ENCODE results near the gene DNAH2. TPM values are rescaled to one million over a fixed set of nuclear protein-coding genes. Genes with fewer than 3 reads are reported as not detected.
A peak's percentile ranks its signal among the peaks of the same experiment; 100 is the strongest.

The DNAH2 gene
- total RNA-seq, 2 experiments from 2014 or later: not detected

- no peak overlapping the region for H3K4me3 Mint-ChIP-seq
- no peak for DNase-seq
- peaks cover 3% of the 10 kb centered on the region for H3K4me1 Mint-ChIP-seq (ENCODE audit: low read depth)
- no peak for TF ChIP-seq CTCF (IDR thresholded peaks at IDR 0.05)
- no peaks in the 10 kb centered on the region for H3K27me3 Mint-ChIP-seq
- intact Hi-C loops (cut with micrococcal nuclease): no loop called here
- POLR2A ChIA-PET: interaction anchor here (11.2 kb wide), 1 partner anchor 10 kb away, joined by 78 read pairs; the partner anchor contains the start of genes TP53 and WRAP53
- H3K27ac Mint-ChIP-seq: no peak overlapping the region
- peaks cover 8% of the 10 kb centered on the region for H3K9me3 Mint-ChIP-seq
- CTCF ChIA-PET: interaction anchor here (1.0 to 2.0 kb wide), 2 partner anchors 9 to 11 kb away, joined by 3 to 5 read pairs; partner anchors contain the start of genes TP53 and WRAP53
- peaks cover 39% of the 10 kb centered on the region for H3K36me3 Mint-ChIP-seq (ENCODE audit: low read depth)
- no peak for ATAC-seq
Observed at GRCh38 chr17:7676533-7676932, 41.0 kb upstream of the DNAH2 start.

- DNase-seq (no peak), ATAC-seq (no peak)
- TF ChIP-seq CTCF (IDR thresholded peaks at IDR 0.05): no peak
- peaks cover 5% of the 10 kb centered on the region for H3K4me1 Mint-ChIP-seq (ENCODE audit: low read depth)
- H3K27ac Mint-ChIP-seq: no peak overlapping the region
- ChIA-PET POLR2A (interaction anchor here (1.0 to 11.2 kb wide), 2 partner anchors 9 to 29 kb away, joined by 3 to 78 read pairs; partner anchors contain the start of genes TP53 and WRAP53), CTCF (interaction anchor here (1.0 to 2.0 kb wide), 2 partner anchors 10 kb away, joined by 3 to 5 read pairs; partner anchors contain the start of genes TP53 and WRAP53)
- intact Hi-C loops (cut with micrococcal nuclease): no loop called here
- H3K36me3 Mint-ChIP-seq (ENCODE audit: low read depth): peaks cover 35% of the 10 kb centered on the region
- H3K9me3 Mint-ChIP-seq: peaks cover 8% of the 10 kb centered on the region
- no peak overlapping the region for H3K4me3 Mint-ChIP-seq
- no peaks in the 10 kb centered on the region for H3K27me3 Mint-ChIP-seq
Observed at GRCh38 chr17:7677388-7678067, 40.0 kb upstream of the DNAH2 start.

- POLR2A ChIA-PET: interaction anchor here (0.8 to 6.3 kb wide), 14 partner anchors 11 to 434 kb away, joined by 3 to 78 read pairs (median 6); partner anchors contain the start of genes EFNB3, NEURL4, SAT2 and SENP3
- no peak for ATAC-seq
- no peaks in the 10 kb centered on the region for H3K27me3 Mint-ChIP-seq
Observed at GRCh38 chr17:7684851-7685532, 32.6 kb upstream of the DNAH2 start.

GRCh38 chr17:7685533-7686221 is 31.9 kb upstream of the DNAH2 start:
- DNase-seq (peak; percentile 92), ATAC-seq (peak; percentile 48)
- TF ChIP-seq CTCF (IDR thresholded peaks at IDR 0.05): no peak
- peaks cover 33% of the 10 kb centered on the region for H3K4me1 Mint-ChIP-seq (ENCODE audit: low read depth)
- peak overlapping the region; percentile 99 for H3K27ac Mint-ChIP-seq
- no peaks in the 10 kb centered on the region for H3K9me3 Mint-ChIP-seq
- intact Hi-C loops (cut with micrococcal nuclease): loop anchor here (5.0 kb wide), 2 partner anchors 53 to 103 kb away; partner anchors contain the start of genes MPDU1 and SHBG
- peak overlapping the region; percentile 92 for H3K4me3 Mint-ChIP-seq
- CTCF ChIA-PET: interaction anchor here (0.7 to 5.2 kb wide), 10 partner anchors 12 to 356 kb away, joined by 3 to 63 read pairs (median 8); partner anchors contain the start of genes ATP1B2, MPDU1, NEURL4 and SAT2
- H3K27me3 Mint-ChIP-seq: no peaks in the 10 kb centered on the region
- H3K36me3 Mint-ChIP-seq (ENCODE audit: low read depth): peaks cover 43% of the 10 kb centered on the region
- POLR2A ChIA-PET: interaction anchor here (0.6 to 6.3 kb wide), 36 partner anchors 12 to 563 kb away, joined by 3 to 78 read pairs (median 6); partner anchors contain the start of genes ACAP1, ATP1B2, CD68 and CNTROB

More at GRCh38 chr17:7684851-7685532, 32.6 kb upstream of the DNAH2 start:
- intact Hi-C loops (cut with micrococcal nuclease): loop anchor here (5.0 kb wide), 2 partner anchors 53 to 103 kb away; partner anchors contain the start of genes MPDU1 and SHBG
- no peak for TF ChIP-seq CTCF (IDR thresholded peaks at IDR 0.05)
- peaks cover 30% of the 10 kb centered on the region for H3K4me1 Mint-ChIP-seq (ENCODE audit: low read depth)
- peak overlapping the region; percentile 99 for H3K27ac Mint-ChIP-seq
- CTCF ChIA-PET: interaction anchor here (1.2 to 5.2 kb wide), 3 partner anchors 11 to 96 kb away, joined by 3 to 37 read pairs (median 4); partner anchors contain the start of gene SAT2
- H3K36me3 Mint-ChIP-seq (ENCODE audit: low read depth): peaks cover 39% of the 10 kb centered on the region
- no peaks in the 10 kb centered on the region for H3K9me3 Mint-ChIP-seq
- peak overlapping the region; percentile 92 for H3K4me3 Mint-ChIP-seq
- no peak for DNase-seq
